H7 (cell line): ENCODE data around the gene TMEM30A. TPM values are rescaled to one million over a fixed set of nuclear protein-coding genes. Genes with fewer than 3 reads are reported as not detected.

Experiments
- DNase-seq: peaks from one replicate; pipeline ENCODE4 v3.0.0; 2012
- H3K27me3 ChIP-seq: 2 replicates; pipeline ENCODE4 v1.6.0; 2011; ENCODE audit warnings: mild to moderate bottlenecking, low read length; ENCODE audit not compliant: control insufficient read depth, insufficient read depth
- H3K36me3 ChIP-seq: replicated peaks from 2 replicates; pipeline ENCODE4 v1.5.1; 2011; ENCODE audit warnings: low read length; ENCODE audit not compliant: control insufficient read depth, insufficient read depth
- H3K4me3 ChIP-seq: 2 replicates; pipeline ENCODE4 v1.5.1; 2011; ENCODE audit warnings: low read depth, mild to moderate bottlenecking, control low read depth, low read length, moderate library complexity; ENCODE audit not compliant: insufficient read depth
- total RNA-seq: library from RNA; depleted of rRNA; stranded (reverse); fragments of >200 nt; shearing (Covaris generic); gene quantifications from 2 replicates; pipeline ENCODE4 v1.2.3, GENCODE V29; 2014

TMEM30A gene
- total RNA-seq, 1 experiment from 2014 or later: 33.0 TPM

GRCh38 chr6:75261299-75261698 lies 23.3 kb downstream of the TMEM30A start:
- H3K4me3 ChIP-seq: no peak overlapping the region
- no peaks in the 10 kb centered on the region for H3K27me3 ChIP-seq
- peaks cover 8% of the 10 kb centered on the region for H3K36me3 ChIP-seq
- DNase-seq: no peak

- Histone ChIP-seq H3K36me3 (peaks cover 8% of the 10 kb centered on the region), H3K27me3 (no peaks in the 10 kb centered on the region), H3K4me3 (no peak overlapping the region)
- DNase-seq: no peak
Measured at GRCh38 chr6:75257343-75258087, 27.1 kb downstream of the TMEM30A start.

GRCh38 chr6:75250552-75250951 lies 34.0 kb downstream of the TMEM30A start:
- no peak for DNase-seq
- H3K36me3 ChIP-seq: no peaks in the 10 kb centered on the region; the same call in 1 of the 2 replicates
- H3K27me3 ChIP-seq: no peaks in the 10 kb centered on the region
- no peak overlapping the region for H3K4me3 ChIP-seq

- Histone ChIP-seq H3K4me3 (no peak overlapping the region), H3K36me3 (no peaks in the 10 kb centered on the region), H3K27me3 (no peaks in the 10 kb centered on the region)
- no peak for DNase-seq
Measured at GRCh38 chr6:75249837-75250236, 34.8 kb downstream of the TMEM30A start.

- no peak for DNase-seq
- H3K27me3 ChIP-seq: no peaks in the 10 kb centered on the region
- H3K4me3 ChIP-seq: no peak overlapping the region
- H3K36me3 ChIP-seq: no peaks in the 10 kb centered on the region
Measured at GRCh38 chr6:75246386-75246785, 38.2 kb downstream of the TMEM30A start.

GRCh38 chr6:75244063-75244584 lies 40.5 kb downstream of the TMEM30A start:
- peak overlapping the region; percentile 53 for H3K4me3 ChIP-seq
- no peaks in the 10 kb centered on the region for H3K27me3 ChIP-seq
- H3K36me3 ChIP-seq: peaks cover 5% of the 10 kb centered on the region
- no peak for DNase-seq

- Histone ChIP-seq H3K36me3 (peaks cover 6% of the 10 kb centered on the region), H3K4me3 (peak within 1 kb of the TSS; percentile 53), H3K27me3 (no peaks in the 10 kb centered on the region)
- DNase-seq: peak; percentile 33
Measured at GRCh38 chr6:75243333-75244062, 41.1 kb downstream of the TMEM30A start, which contains the start of gene COX7A2. COX7A2 (minus strand) TSS chr6:75243801; CDS start chr6:75243734, 67 bp downstream.

GRCh38 chr6:75236630-75237029 lies 48.0 kb downstream of the TMEM30A start:
- Histone ChIP-seq H3K4me3 (no peak overlapping the region), H3K27me3 (no peaks in the 10 kb centered on the region), H3K36me3 (peaks cover 6% of the 10 kb centered on the region)
- no peak for DNase-seq

- Histone ChIP-seq H3K36me3 (peaks cover 4% of the 10 kb centered on the region), H3K27me3 (no peaks in the 10 kb centered on the region), H3K4me3 (no peak overlapping the region)
- DNase-seq: no peak
Measured at GRCh38 chr6:75235271-75235670, 49.3 kb downstream of the TMEM30A start.

GRCh38 chr6:75234126-75234865 lies 50.3 kb downstream of the TMEM30A start:
- Histone ChIP-seq H3K27me3 (no peaks in the 10 kb centered on the region), H3K36me3 (peaks cover 4% of the 10 kb centered on the region), H3K4me3 (no peak overlapping the region)
- no peak for DNase-seq

- DNase-seq: no peak
- Histone ChIP-seq H3K27me3 (no peaks in the 10 kb centered on the region), H3K36me3 (no peaks in the 10 kb centered on the region; the same call in none of the 2 replicates), H3K4me3 (no peak overlapping the region)
Measured at GRCh38 chr6:75233092-75233615, 51.4 kb downstream of the TMEM30A start.

GRCh38 chr6:75230484-75231325 lies 53.9 kb downstream of the TMEM30A start:
- no peak overlapping the region for H3K4me3 ChIP-seq
- H3K36me3 ChIP-seq: no peaks in the 10 kb centered on the region
- H3K27me3 ChIP-seq: no peaks in the 10 kb centered on the region
- DNase-seq: peak; percentile 19

- DNase-seq: no peak
- Histone ChIP-seq H3K27me3 (no peaks in the 10 kb centered on the region), H3K36me3 (no peaks in the 10 kb centered on the region), H3K4me3 (no peak overlapping the region)
Measured at GRCh38 chr6:75224303-75224926, 60.2 kb downstream of the TMEM30A start.
